NCI-H2107 (cell line): ENCODE measurements around the gene LTB4R2.
A peak's percentile ranks its signal among the peaks of the same experiment; 100 is the strongest.

Experiments
- DNase-seq: peaks from one replicate; lab custom pipeline; 2025; lab: John Stamatoyannopoulos, UW

Gene LTB4R2

DNA sequence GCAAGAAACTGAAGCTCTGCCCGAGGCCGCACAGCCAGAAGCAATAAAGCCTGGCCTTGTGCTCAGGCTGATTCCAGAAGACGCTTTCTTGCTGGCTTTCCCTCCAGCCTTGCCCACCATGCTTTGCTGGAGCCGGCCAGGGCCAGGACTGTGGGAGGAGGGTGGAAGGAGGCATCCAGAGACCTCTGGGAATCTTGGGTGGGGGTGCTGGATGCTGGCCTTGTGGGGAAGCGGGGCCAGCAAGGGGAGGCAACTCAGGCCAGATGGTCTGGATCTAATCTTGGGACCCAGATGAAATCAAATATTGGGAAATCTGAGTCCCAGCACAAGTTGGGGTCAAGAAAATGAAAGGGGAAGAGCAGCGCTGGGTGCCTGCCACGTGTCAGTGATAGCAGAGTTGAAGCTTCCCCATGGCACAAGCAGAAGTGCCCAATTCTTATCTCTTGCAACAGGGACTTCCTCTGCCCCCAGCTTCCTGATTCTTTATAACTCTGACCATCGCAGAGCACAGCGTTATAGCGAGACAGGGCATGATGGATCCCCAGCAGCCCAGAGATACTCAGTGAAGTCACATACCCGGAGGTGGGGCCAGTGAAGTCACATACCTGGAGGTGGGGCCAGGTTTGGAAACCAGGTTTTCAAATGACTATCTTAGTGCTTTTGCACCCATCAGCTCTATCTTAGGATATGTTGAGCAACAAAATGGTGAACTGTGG lies 32.2 kb upstream of the LTB4R2 start:
- DNase-seq = no peak

GRCh38 chr14:24278424-24278823 lies 31.5 kb upstream of the LTB4R2 start:
- no peak for DNase-seq

GRCh38 chr14:24279301-24280186 lies 30.4 kb upstream of the LTB4R2 start:
- no peak for DNase-seq

GRCh38 chr14:24280797-24281460 lies 29.0 kb upstream of the LTB4R2 start:
- DNase-seq = no peak

DNA sequence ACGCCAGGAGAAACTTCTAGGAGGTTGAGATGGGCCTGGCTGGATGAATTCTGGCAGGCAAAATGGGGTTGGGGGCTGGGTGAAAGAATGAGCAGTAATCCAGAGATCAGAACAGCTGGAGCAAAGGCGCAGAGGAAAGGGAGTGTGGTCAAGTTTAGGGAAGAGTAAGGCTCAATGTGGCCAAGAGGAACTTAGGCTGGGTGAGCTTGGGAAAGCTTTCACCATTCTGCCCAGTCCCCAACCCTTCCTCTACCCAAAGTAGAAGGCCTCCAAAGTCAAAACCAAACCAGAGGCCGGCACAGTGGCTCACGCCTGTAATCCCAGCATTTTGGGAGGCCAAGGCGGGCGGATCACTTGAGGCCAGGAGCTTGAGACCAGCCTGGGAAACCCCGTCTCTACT lies 28.3 kb upstream of the LTB4R2 start:
- no peak for DNase-seq

GRCh38 chr14:24282736-24283135 lies 27.2 kb upstream of the LTB4R2 start:
- no peak for DNase-seq

- DNase-seq = no peak
Measured at GRCh38 chr14:24283796-24284460, 26.0 kb upstream of the LTB4R2 start.

DNA sequence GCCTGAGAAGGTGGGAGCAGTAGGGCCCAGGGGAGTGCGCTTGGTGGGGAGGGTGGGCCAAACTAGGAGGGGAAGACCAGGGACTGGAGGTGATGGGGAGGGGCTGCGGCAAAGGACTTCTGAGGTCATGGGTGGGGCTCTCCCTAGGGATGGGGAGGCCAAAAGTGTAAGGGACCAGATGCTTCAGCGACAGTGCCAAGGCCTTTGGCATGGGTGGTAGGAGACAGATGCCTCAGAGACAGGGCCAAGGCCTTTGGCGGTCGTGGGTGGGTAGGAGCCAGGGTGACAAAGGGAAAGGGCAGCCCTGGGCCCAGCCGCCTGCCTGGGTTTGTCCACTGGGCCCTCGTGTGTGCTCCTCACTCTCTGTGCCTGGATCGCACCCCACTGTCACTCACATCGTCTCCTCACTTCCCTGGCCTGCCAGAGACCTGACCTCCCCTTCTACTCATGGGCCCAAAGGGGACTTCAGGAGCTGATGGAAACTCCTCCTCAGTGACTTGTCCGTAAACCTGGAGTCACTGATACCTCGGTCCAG lies 25.4 kb upstream of the LTB4R2 start:
- DNase-seq = no peak

GRCh38 chr14:24285351-24285750 lies 24.6 kb upstream of the LTB4R2 start:
- no peak for DNase-seq

- DNase-seq = no peak
Measured at GRCh38 chr14:24286996-24287395, 22.9 kb upstream of the LTB4R2 start.

DNA sequence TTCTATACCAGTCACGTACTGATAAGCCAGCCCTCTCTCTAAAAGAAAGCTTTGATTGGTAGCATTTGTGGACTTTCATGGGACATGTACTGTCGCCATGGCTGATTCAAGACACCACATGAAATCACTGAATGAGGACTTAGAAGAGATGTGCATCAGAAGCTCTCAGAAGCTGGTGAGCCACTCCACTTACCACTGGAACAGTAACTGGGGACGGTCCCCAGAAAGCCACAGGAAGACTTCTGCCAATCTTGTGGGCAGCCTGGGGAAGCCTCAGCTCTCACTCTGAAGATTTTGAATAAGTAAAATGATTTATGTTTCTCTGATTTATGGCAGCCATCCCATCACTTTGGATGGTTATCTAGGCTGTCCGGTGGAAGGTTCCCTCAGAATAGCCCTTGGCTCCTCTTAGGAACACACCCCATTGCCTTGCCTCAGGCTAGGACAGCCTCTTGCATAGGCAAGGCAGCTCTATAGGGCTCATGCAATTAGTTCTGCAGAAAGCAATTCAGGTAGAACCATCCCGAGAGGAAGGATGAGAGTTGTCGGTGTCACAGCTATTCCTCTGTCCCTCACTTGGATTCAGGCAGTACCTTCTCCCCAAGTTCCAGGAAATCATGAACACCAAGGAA lies 20.2 kb upstream of the LTB4R2 start:
- no peak for DNase-seq

DNA sequence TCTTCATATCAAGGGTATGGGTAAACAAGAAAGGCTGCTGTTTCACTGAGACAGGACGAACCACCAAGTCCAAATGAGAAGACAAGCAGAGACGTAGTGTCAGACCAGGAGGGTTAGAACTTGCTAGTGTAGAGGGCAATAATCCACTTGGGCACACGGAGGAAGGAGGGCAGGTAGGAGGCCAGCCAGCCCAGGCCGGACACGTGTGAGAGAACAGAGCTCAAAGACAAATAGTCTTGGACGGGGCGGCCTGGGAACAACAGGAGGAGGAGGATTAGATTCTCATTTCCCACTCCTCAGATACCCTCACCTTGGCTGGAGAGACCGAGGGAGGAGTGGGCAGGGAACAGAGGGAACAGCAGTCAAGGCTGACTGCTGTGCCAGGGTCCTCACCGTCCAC lies 19.2 kb upstream of the LTB4R2 start:
- DNase-seq = no peak

- DNase-seq = no peak
Measured at GRCh38 chr14:24291446-24292117, 18.4 kb upstream of the LTB4R2 start.

DNA sequence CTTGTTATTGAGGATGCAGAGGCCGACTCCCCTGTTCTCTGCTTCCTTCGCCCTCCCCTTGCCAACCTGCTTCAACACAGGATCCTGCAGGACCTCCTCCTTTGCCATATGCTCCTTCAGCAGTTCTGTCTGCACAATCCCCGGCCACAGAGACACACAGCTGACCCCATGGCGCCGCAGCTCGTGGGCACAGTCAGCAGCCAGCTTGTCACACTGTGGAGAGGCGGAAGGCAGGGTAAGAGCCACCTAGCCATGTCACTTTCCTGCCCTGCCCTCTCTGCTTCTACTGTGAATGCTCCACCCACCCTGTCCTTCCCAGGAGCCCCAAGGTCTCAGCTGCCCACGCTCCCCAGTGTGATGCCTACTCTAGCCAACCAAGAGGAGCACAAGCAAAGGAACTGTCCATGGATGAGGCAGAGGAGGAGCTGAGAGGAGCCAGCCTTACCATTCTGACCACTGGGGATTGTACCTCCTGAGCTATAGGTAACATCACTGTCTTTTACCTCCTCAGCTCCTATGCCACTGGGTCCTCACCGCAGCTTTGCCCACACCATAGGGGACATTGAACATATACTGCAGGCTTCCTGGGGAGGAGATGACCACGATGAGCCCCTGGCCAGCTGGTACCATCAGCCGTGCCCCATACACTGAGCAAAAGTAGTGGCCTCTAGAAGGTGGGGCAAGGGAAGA lies 17.7 kb upstream of the LTB4R2 start:
- DNase-seq = no peak

DNA sequence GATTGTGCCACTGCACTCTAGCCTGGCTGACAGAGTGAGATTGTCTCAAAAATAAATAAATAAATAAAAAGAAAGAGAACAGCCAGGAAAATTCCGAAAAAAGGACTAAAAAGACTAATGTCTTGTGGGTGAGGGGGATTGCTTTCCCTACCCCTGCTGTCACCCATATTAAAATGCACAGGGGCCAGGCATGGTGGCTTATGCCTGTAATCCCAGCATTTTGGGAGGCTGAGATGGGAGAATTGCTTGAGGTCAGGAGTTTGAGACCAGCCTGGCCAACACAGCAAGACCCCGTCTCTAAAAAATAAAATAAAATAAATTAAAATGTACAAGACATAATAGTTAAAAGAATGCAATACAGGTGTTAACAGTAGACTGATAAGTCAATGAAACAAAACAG lies 16.4 kb upstream of the LTB4R2 start:
- no peak for DNase-seq

- peak; percentile 47 for DNase-seq
Measured at GRCh38 chr14:24296341-24297157, 13.4 kb upstream of the LTB4R2 start.

DNA sequence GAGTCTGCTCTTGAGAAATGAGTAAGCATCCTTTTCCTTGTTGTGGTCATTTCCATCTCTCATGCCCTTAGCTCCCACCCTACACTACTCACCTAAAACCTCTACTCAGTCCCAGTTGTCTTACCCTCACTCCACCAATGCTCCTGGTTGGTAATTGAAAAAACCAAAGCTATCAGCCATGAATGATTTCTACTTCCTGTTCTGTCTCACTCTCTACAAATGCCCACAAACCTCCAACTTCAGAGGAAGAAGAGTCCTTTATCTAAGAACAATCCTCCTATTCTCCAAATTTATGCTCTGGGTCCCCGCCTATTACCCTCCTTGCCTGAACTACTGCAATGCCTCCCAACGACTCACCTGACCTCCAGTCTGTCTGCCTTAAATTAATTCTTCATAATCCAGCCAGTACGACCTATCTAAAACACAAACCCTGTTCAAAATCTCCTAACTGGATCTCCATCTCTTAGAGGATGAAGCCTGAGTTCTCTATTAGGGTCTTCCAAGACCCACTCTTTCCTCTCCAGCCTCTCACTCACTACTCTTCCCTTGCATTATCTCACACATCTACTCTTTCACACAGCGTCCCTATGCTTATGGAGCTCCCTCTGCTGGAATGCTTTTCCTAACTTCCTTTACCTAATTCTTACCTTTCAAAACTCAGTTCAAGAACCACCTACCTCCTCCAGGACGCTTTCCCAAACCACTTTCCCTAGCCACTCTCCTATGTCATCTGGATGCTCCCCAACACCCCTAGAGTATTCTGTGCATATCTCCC lies 12.6 kb upstream of the LTB4R2 start:
- no peak for DNase-seq

DNA sequence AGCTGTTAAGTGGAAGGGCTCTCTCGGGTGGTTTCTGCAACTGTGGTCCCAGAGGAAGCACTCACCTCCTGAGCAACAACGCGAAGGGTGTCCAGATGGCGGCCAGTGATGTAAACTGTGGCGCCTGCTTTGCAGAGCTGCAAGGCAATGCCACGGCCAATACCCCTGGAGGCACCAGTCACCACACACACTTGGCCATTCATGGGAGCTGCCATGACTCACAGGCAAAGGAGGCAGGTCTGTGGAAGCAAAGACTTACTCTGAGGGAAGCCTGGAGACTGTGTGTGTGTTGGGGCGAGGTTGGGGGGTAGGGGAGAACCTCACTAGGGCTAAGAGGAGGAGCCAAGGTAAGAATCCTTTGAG lies 11.1 kb upstream of the LTB4R2 start:
- no peak for DNase-seq
